Neural cell (in vitro differentiated cells): ENCODE data around the gene LSM14B.

Source experiments
- CTCF ChIP-seq: fragments of 450-650 bp; IDR thresholded peaks from 2 replicates; pipeline ENCODE4 v1.5.1; 2014; ENCODE audit warnings: antibody characterized with exemption, mild to moderate bottlenecking, moderate library complexity; ENCODE audit not compliant: poor library complexity, severe bottlenecking
- EZH2 ChIP-seq: fragments of 200-600, 300-800 bp; shearing (Covaris generic), sonication (generic); IDR thresholded peaks from 2 replicates; pipeline ENCODE4 v1.6.1; 2014; ENCODE audit warnings: antibody characterized with exemption, low read length, borderline replicate concordance, mild to moderate bottlenecking; ENCODE audit not compliant: insufficient read depth, poor library complexity, severe bottlenecking
- MXI1 ChIP-seq: fragments of 450-650 bp; conservative IDR thresholded peaks from 2 replicates; pipeline ENCODE4 v1.6.1; 2014; ENCODE audit warnings: antibody characterized with exemption, mild to moderate bottlenecking; ENCODE audit not compliant: poor library complexity, severe bottlenecking
- POLR2AphosphoS5 ChIP-seq: IDR thresholded peaks from 2 replicates; pipeline ENCODE4 v1.6.1; 2012
- TAF1 ChIP-seq: IDR thresholded peaks from 2 replicates; pipeline ENCODE4 v1.6.1; 2012; ENCODE audit warnings: low read depth

GRCh38 chr20:62089393-62089792 lies 32.9 kb upstream of the LSM14B start:
- TF ChIP-seq EZH2 (no peak), POLR2AphosphoS5 (no peak), CTCF (no peak), TAF1 (no peak), MXI1 (no peak)
